ENCODE results near the gene TMPRSS6.

DNA sequence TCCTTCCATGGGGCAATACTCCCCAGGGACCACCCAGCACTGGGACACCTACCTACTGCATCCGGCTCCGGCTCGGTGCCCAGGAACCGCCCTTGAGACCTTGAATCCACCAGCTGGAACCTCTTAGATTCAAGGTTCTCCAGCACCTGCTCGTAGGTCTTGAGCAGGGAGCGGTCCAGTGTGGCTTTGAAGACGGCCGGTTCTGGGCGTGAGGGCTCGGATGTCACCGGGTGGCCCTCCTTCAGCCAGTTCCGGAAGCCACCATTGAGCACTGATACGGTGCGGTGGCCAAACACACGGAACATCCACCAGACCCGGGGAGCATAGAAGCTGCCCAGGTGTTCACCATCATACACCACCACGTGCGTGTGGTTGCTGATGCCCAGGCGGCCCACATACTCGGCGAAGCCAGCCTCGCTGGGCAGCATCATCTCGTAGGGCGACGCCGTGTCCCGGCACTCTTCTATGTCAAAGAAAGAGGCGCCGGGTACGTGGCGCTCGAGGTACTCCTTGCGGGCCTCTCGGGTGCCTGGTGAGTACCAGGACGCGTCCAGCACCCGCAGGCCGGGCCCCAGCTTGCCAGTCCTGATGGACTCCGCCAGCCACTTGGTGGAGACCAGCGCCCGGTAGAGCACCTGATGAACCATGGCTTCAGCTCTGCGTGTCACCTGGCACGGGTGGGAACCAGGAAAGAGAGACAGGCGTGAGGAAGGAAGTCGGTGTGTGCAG lies 91.3 kb downstream of the TMPRSS6 start:
- no peak for TF ChIP-seq YY1 (IDR thresholded peaks at IDR 0.05; ENCODE audit: insufficient read depth, insufficient read length)
- TF ChIP-seq SUZ12 (IDR thresholded peaks at IDR 0.05; ENCODE audit: extremely low read depth, insufficient read depth, insufficient read length) = no peak

All from NT2/D1 (cell line).